ENCODE results near the gene RTL1.

RTL1 gene

GRCh38 chr14:100898935-100899883 is 4.3 kb downstream of the RTL1 start:
- no peak for DNase-seq (ENCODE audit: low read depth in 2 of 2)

DNA sequence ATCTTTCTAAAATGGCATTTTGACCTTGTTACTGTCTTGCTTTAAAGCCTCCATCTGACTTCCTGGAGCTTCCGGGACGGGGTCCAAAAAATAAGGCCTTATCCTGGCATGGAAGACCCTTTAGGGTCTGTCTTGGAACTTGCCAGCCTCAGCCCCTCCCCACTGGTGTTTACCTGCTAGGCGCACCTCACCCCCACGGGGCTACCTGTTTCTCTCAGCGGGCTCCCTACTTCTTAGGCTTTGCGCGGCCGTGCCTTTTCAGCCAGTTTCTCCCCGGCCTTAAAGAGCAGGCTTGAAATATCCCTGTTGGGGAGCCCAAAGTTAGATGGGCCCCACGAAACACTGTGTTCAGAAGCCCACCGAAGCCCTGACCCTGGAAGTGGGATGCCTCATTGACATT is 5.1 kb downstream of the RTL1 start:
- no peak for DNase-seq (ENCODE audit: low read depth in 2 of 2)

DNA sequence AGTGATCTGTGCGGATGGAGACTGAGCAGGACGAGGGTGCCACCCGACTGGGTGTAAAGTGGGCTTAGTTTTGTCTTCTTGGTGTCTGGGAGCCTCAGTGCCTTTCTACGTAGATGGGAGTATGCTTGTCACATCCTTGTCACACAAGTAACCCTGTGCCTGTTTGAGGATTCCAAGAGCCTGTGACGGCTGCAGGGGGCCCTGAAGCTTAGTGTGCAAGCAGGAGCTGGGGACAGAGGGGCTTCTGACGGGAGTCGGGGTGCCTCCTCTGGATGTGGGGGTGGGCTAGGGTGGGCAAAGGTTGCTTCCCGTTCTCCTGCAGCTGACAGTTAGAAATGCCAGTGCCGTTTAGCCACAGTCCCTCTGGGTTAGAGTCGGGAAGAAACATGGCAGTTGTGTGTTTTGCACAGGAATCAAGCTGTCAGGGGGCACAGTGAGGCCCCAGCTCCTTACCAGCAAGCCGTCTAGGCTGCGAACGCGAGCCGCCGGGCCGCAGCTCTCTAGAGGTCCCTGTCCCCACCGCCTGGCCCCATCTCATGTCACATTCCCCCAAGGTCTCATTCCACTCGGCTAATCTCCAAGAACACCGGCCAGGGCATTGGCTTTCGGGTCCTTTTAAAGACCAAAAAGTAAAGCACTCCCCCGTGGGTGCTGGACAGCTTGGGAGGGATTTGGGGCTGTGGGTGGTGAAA is 7.0 kb downstream of the RTL1 start:
- no peak for DNase-seq (ENCODE audit: low read depth in 2 of 2)

GRCh38 chr14:100895411-100895810 is 8.1 kb downstream of the RTL1 start:
- DNase-seq (ENCODE audit: low read depth in 2 of 2) = no peak

DNA sequence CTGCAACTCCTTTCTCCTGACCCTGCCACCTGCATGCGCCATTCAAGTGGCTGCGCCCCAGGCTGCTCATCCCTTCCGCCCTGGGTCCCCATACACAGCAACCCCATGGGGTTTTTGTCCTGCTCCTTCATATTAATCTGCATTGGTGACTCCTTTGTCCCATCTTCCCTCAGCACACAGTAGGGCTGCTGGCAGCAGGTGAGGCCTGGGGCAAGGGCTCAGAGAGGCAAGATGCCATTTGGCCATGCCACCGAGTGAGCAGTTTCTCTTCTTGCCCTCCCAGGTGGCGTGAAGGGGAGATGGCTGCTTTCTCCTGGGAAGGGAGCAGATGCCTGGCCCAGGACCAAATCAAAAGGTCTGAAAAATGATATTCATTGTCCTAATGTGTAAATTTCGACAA is 9.1 kb downstream of the RTL1 start:
- no peak for DNase-seq (ENCODE audit: low read depth in 2 of 2)

- no peak for DNase-seq (ENCODE audit: low read depth in 2 of 2)
Observed at GRCh38 chr14:100893760-100894159, 9.8 kb downstream of the RTL1 start.

DNA sequence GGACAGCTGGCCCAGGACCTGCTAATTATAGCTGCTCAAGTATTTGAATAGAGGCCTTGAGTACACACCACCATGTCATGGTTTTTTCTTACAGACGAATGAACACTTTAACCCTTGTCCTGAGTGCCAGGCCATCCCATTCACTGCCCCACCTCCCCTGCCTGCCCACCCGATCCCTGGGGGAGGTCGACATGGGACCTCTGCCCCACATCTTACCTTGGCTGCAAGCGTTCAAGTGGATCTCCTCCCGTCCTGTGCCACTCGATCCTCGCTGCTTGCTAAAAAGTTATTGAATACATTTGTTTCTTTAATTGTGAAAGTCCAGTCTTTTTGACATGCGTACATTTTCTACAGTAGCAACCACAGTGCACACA is 10.3 kb downstream of the RTL1 start:
- no peak for DNase-seq (ENCODE audit: low read depth in 2 of 2)

GRCh38 chr14:100892496-100893227 is 10.9 kb downstream of the RTL1 start:
- DNase-seq (ENCODE audit: low read depth in 2 of 2) = no peak

- DNase-seq (ENCODE audit: low read depth in 2 of 2) = no peak
Observed at GRCh38 chr14:100891501-100892445, 11.7 kb downstream of the RTL1 start.

DNA sequence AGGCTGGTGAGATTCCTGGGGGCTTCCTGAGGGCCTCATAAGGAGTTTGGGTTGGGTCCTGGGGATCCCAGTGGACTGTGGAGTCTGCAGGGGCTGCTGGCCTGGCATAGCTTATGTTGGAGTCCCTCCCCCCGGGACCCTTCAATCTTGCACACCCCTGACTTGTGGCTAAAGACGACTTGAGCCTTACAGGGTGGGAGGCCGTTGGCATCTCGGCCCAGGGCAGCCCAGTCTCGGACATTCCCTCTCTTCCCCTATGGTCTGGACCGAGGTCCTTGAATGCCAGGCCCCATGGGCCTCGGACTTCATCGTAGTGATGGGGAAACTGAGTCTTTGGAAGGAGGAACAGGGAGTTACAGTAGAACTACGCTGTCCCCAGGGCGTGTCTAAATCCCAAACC is 12.5 kb downstream of the RTL1 start:
- DNase-seq (ENCODE audit: low read depth in 2 of 2) = no peak

- no peak for DNase-seq (ENCODE audit: low read depth in 2 of 2)
Observed at GRCh38 chr14:100890061-100890850, 13.3 kb downstream of the RTL1 start.

DNA sequence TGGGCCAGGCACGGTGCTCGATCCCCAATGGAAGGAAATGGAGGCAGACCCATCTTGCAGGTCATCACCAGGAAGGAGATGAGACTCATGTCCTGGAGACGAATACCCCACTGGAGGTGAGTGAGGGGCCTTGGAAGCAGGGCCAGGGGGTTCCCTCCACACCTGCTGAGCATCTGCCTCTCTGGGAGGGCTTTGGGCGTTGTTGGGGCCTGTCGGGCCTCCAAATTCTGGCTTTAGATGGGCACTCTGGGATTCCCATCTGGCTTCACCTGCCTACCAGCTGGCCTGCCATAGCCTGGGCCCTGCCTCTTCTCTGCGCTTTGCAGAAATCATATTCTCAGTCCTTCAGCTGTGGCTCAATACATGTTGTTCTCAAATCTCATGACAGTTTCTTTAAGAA is 13.9 kb downstream of the RTL1 start:
- DNase-seq (ENCODE audit: low read depth in 2 of 2) = no peak

DNA sequence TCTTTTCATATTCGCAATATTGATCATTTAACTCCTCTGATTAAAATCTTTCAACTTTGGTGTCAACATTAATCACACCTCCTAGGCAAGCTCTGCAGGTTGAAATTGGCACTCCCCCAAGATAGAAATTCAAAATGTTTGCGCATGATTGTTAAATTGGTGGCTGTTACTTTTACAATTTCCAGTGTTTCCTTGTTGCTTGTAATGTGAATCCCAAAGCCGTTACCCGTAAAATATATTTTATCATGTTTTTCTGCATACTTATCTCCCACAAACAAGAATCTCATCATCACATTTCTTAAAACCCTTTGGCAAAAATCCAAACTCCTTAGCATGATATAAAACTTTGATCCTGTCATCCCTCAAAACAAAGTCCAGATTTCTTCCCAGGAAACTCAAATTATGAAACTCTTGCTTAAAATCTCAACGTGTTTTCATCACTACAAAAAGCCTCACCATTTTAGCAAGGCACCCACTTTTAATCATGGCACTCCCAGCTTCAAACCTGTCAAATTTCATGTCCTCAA is 14.7 kb downstream of the RTL1 start:
- DNase-seq (ENCODE audit: low read depth in 2 of 2) = no peak

- DNase-seq (ENCODE audit: low read depth in 2 of 2) = no peak
Observed at GRCh38 chr14:100887728-100888335, 15.7 kb downstream of the RTL1 start.

DNA sequence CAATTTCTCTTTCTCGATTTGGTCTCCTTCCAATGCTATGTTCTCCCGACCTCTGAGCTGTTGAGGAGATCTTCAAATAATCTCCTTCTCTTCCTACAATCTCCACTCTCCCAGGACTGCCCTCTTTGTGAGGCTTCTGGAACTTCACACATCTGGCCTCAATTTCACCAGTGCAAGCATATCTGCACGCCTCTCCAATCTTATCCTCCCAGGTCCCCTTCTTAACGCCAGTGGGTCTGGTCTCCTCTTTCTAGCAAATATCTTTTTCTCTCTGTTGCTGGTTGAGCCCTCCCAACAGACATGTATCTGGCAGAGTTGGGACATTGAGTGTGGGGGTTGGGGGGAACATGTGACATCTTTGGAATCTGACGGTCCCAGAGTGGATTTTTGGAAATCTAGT is 17.9 kb downstream of the RTL1 start:
- no peak for DNase-seq (ENCODE audit: low read depth in 2 of 2)

DNA sequence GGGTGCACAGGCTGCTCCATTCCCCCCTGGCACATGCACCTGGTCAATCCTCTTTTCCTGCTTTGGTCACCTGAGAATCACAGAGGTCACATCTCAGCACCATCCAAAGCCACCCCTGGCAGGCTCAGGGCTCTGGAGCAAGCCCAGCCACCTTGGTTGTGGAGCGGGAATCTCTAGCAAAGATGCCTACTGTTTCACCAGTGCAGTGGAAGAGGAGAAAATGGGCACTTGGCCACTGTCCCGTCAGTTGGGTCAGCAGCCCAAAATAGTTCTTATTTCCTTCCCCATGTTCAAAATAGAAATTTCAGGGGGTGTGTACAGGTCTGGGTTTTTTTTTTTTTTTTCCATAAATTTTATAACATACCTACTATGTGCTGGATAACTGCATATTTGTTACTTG is 18.3 kb downstream of the RTL1 start:
- DNase-seq (ENCODE audit: low read depth in 2 of 2) = no peak

- no peak for DNase-seq (ENCODE audit: low read depth in 2 of 2)
Observed at GRCh38 chr14:100884456-100884855, 19.1 kb downstream of the RTL1 start.

GRCh38 chr14:100883789-100884101 is 19.8 kb downstream of the RTL1 start:
- DNase-seq (ENCODE audit: low read depth in 2 of 2) = no peak

- no peak for DNase-seq (ENCODE audit: low read depth in 2 of 2)
Observed at GRCh38 chr14:100882991-100883788, 20.3 kb downstream of the RTL1 start.
